ENCODE data around the gene SMU1. TPM values are rescaled to one million over a fixed set of nuclear protein-coding genes. Genes with fewer than 3 reads are reported as not detected.
A peak's percentile ranks its signal among the peaks of the same experiment; 100 is the strongest.

The SMU1 gene
- total RNA-seq, 4 donors from 2014 or later: 12.0 to 45.9 (median 22.6) TPM

- no peaks in the 10 kb centered on the region for H3K27me3 ChIP-seq
- H3K4me3 ChIP-seq: no peak overlapping the region
- DNase-seq: no peak
- intact Hi-C loops (cut with DNase I; ENCODE audit: low total_unique reads): no loop called here
- peak overlapping the region in 1 of 2 donors; percentile 78 for H3K27ac ChIP-seq
- peaks cover 0 to 6% of the 10 kb centered on the region in 2 donors for H3K4me1 ChIP-seq
- TF ChIP-seq POLR2A (IDR thresholded peaks at IDR 0.05) (no peak), CTCF (IDR thresholded peaks at IDR 0.05) (no peak)
- H3K9me3 ChIP-seq: no peaks in the 10 kb centered on the region
- no peaks in the 10 kb centered on the region for H3K36me3 ChIP-seq
Measured at GRCh38 chr9:33106372-33106771, 29.9 kb upstream of the SMU1 start.

- Histone ChIP-seq H3K4me1 (peaks cover 0 to 6% of the 10 kb centered on the region in 2 donors), H3K27me3 (no peaks in the 10 kb centered on the region), H3K27ac (peak overlapping the region in 1 of 2 donors; percentile 78), H3K4me3 (no peak overlapping the region), H3K9me3 (no peaks in the 10 kb centered on the region), H3K36me3 (no peaks in the 10 kb centered on the region)
- TF ChIP-seq CTCF (IDR thresholded peaks at IDR 0.05) (no peak), POLR2A (IDR thresholded peaks at IDR 0.05) (no peak)
- DNase-seq: no peak
- intact Hi-C loops (cut with DNase I; ENCODE audit: low total_unique reads): no loop called here
Measured at GRCh38 chr9:33105959-33106358, 29.5 kb upstream of the SMU1 start.

- peaks cover 0 to 6% of the 10 kb centered on the region in 2 donors for H3K4me1 ChIP-seq
- no peak overlapping the region for H3K4me3 ChIP-seq
- TF ChIP-seq CTCF (IDR thresholded peaks at IDR 0.05) (no peak), POLR2A (IDR thresholded peaks at IDR 0.05) (no peak)
- no peaks in the 10 kb centered on the region for H3K27me3 ChIP-seq
- no peak overlapping the region for H3K27ac ChIP-seq
- no peaks in the 10 kb centered on the region for H3K9me3 ChIP-seq
- no peaks in the 10 kb centered on the region for H3K36me3 ChIP-seq
- intact Hi-C loops (cut with DNase I; ENCODE audit: low total_unique reads): no loop called here
- no peak for DNase-seq
Measured at GRCh38 chr9:33105504-33105903, 29.0 kb upstream of the SMU1 start.

- no peak overlapping the region for H3K27ac ChIP-seq
Measured at GRCh38 chr9:33104401-33104800, 27.9 kb upstream of the SMU1 start.

More at GRCh38 chr9:33104401-33104800, 27.9 kb upstream of the SMU1 start:
- TF ChIP-seq POLR2A (IDR thresholded peaks at IDR 0.05): no peak
- TF ChIP-seq CTCF (IDR thresholded peaks at IDR 0.05): no peak
- intact Hi-C loops (cut with DNase I; ENCODE audit: low total_unique reads): no loop called here
- DNase-seq: no peak
- Histone ChIP-seq H3K27me3 (no peaks in the 10 kb centered on the region), H3K4me3 (no peak overlapping the region), H3K36me3 (no peaks in the 10 kb centered on the region), H3K4me1 (peaks cover 0 to 6% of the 10 kb centered on the region in 2 donors), H3K9me3 (no peaks in the 10 kb centered on the region)
